Gastroesophageal sphincter (tissue), 4 donors: ENCODE results near the gene BCR. TPM values are rescaled to one million over a fixed set of nuclear protein-coding genes. Genes with fewer than 3 reads are reported as not detected.

Experiments
- ATAC-seq: fragments of 150-250 bp; one replicate; pipeline ENCODE4 v1.9.1; 2016; ENCODE audit warnings: mild to moderate bottlenecking, moderate library complexity
- H3K27ac ChIP-seq, 4 donors: fragments of 200-600 bp; sonication (generic) in 3 of 4; 1 replicate in 3 of 4; 2 replicates in 1 of 4; pipeline ENCODE4 v1.5.1; 2016 to 2019
- H3K27me3 ChIP-seq: fragments of 200-600 bp; sonication (generic); one replicate; pipeline ENCODE4 v1.5.1; 2019
- H3K36me3 ChIP-seq, 2 donors: fragments of 200-600 bp; sonication (generic); one replicate each; pipeline ENCODE4 v1.5.1; 2019; ENCODE audit warnings: control low read depth in 1 of 2
- H3K4me1 ChIP-seq, 3 donors: fragments of 200-600 bp; sonication (generic); 1 replicate in 2 of 3; 2 replicates in 1 of 3; pipeline ENCODE4 v1.5.1; 2016 to 2019; ENCODE audit warnings: control low read depth in 2 of 3
- H3K4me3 ChIP-seq, 2 donors: fragments of 200-600 bp; sonication (generic); one replicate each; pipeline ENCODE4 v1.5.1; 2019; ENCODE audit warnings: mild to moderate bottlenecking in 1 of 2, moderate library complexity in 1 of 2
- H3K9me3 ChIP-seq, 3 donors: fragments of 200-600 bp; sonication (generic); one replicate each; pipeline ENCODE4 v1.5.1; 2017 to 2019; ENCODE audit warnings: control low read depth in 2 of 3
- EP300 ChIP-seq: sonication (generic); formaldehyde crosslinking; IDR thresholded peaks from one replicate; pipeline ENCODE4 v1.6.1; 2017; ENCODE audit warnings: antibody characterized with exemption, mild to moderate bottlenecking
- POLR2A ChIP-seq, 2 donors: fragments of 450-650 bp; IDR thresholded peaks; one replicate each; pipeline ENCODE4 v1.6.1; 2017; ENCODE audit warnings: antibody characterized with exemption in 2 of 2, mild to moderate bottlenecking in 2 of 2, moderate library complexity in 1 of 2
- POLR2AphosphoS5 ChIP-seq: sonication (generic); formaldehyde crosslinking; IDR thresholded peaks from one replicate; pipeline ENCODE4 v1.6.1; 2017; ENCODE audit warnings: antibody characterized with exemption
- WGBS, 2 donors: methylation state at CpG; one replicate each; pipeline ENCODE4 v1.1.5; 2018; ENCODE audit warnings: low coverage in 1 of 2; 5-methylcytosine and 5-hydroxymethylcytosine counted together
- total RNA-seq, 4 donors: library from RNA; depleted of rRNA; stranded (reverse); fragments of >200 nt; gene quantifications; one replicate each; pipeline ENCODE4 v1.1.0, GENCODE V29; 2016
- TF ChIP-seq, protein P1 (sequence below), 4 experiments: fragments of 200-600 bp in 2 of 4; fragments of 450-650 bp in 2 of 4; sonication (generic) in 1 of 4; IDR thresholded peaks; one replicate each; pipeline ENCODE4 v1.5.1; 2017 to 2019; ENCODE audit warnings: antibody characterized with exemption in 4 of 4, mild to moderate bottlenecking in 2 of 4, moderate library complexity in 2 of 4

BCR gene
- total RNA-seq, 4 donors from 2014 or later, result 39.2 to 81.1 (median 46.2) TPM

DNA sequence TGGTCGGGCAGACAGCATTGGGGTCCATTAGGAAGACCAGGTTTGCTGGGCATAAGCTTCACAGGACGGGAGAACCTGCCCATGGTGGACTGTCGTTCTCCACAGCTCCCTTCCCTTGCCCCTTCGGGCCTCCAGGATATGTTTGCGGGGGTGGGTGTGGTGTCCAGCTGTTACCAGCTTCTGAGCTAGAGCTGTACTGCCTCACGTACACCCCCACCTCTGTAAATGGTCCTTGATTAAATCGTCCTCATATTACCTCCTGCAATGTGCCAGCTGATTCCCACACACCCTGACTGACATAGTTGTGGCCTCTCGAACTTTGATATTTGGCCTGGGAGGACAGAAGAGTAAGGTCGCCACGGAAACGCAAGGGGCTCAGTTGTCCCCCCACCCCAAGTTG, 16.2 kb upstream of the BCR start:
- 57 to 77% methylated on average over 5 of the region's 11 CpGs for WGBS, 2 donors
- no peak overlapping the region for H3K4me3 ChIP-seq
- peaks cover 0 to 8% (median 0%) of the 10 kb centered on the region in 3 donors for H3K4me1 ChIP-seq
- H3K36me3 ChIP-seq, result peaks cover 0 to 33% of the 10 kb centered on the region in 2 donors
- peak overlapping the region in 1 of 4 donors; percentile 16 for H3K27ac ChIP-seq
- no peaks in the 10 kb centered on the region for H3K27me3 ChIP-seq
- no peak for ATAC-seq
- peaks cover 0 to 5% (median 0%) of the 10 kb centered on the region in 3 donors for H3K9me3 ChIP-seq
- TF ChIP-seq POLR2A (IDR thresholded peaks at IDR 0.05), result no peak
- TF ChIP-seq EP300, result no peak
- TF ChIP-seq POLR2AphosphoS5, result no peak
- TF ChIP-seq, protein P1, sequence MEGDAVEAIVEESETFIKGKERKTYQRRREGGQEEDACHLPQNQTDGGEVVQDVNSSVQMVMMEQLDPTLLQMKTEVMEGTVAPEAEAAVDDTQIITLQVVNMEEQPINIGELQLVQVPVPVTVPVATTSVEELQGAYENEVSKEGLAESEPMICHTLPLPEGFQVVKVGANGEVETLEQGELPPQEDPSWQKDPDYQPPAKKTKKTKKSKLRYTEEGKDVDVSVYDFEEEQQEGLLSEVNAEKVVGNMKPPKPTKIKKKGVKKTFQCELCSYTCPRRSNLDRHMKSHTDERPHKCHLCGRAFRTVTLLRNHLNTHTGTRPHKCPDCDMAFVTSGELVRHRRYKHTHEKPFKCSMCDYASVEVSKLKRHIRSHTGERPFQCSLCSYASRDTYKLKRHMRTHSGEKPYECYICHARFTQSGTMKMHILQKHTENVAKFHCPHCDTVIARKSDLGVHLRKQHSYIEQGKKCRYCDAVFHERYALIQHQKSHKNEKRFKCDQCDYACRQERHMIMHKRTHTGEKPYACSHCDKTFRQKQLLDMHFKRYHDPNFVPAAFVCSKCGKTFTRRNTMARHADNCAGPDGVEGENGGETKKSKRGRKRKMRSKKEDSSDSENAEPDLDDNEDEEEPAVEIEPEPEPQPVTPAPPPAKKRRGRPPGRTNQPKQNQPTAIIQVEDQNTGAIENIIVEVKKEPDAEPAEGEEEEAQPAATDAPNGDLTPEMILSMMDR (IDR thresholded peaks at IDR 0.05), result no peak

DNA sequence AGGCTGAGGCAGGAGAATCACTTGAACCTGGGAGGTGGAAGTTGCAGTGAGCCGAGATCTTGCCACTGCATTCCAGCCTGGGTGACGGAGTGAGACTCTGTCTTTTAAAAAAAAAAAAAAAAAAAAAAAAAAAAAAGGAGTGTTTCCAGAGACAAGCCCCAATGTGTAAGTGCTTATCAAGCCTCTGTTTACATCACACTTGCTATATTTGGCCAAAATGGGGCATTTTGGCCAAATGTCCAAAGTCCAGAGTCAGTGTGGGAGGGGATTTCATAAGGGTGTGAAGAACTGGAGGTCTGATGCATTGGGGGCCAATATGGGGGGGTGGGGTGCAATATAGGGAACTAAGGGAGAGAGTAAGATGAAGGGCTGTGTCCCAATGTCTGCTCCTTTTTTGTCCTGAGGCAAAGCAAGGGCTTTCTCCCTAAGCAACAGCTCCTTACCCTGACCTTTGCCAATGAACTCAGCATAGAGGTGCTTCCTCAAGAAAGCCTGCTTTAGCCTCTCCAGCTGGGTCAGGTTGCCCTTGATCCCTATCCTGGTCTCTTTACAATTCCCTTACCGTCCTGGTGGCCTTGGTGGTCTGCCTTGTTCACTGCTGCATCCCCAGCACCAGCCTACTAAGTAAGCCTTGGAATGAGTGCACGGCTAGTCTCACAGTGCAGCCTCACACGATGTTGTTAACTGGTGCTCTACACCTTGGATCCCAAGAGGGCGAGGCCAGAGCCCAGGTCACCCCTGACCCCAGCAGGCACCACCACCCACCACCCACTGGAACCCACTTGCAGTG, 14.1 kb upstream of the BCR start:
- Histone ChIP-seq H3K36me3 (peaks cover 0 to 12% of the 10 kb centered on the region in 2 donors), H3K9me3 (peaks cover 0 to 5% (median 0%) of the 10 kb centered on the region in 3 donors), H3K4me1 (peaks cover 0 to 8% (median 0%) of the 10 kb centered on the region in 3 donors), H3K27ac (no peak overlapping the region), H3K4me3 (no peak overlapping the region), H3K27me3 (no peaks in the 10 kb centered on the region)
- 88% methylated on average over 1 of the region's 6 CpGs; no CpG with 5 or more reads in 1 of the 2 donors for WGBS, 2 donors
- no peak for ATAC-seq
- TF ChIP-seq, protein P1 (IDR thresholded peaks at IDR 0.05), result no peak
- TF ChIP-seq EP300, result no peak
- TF ChIP-seq POLR2AphosphoS5, result no peak
- TF ChIP-seq POLR2A (IDR thresholded peaks at IDR 0.05), result no peak

DNA sequence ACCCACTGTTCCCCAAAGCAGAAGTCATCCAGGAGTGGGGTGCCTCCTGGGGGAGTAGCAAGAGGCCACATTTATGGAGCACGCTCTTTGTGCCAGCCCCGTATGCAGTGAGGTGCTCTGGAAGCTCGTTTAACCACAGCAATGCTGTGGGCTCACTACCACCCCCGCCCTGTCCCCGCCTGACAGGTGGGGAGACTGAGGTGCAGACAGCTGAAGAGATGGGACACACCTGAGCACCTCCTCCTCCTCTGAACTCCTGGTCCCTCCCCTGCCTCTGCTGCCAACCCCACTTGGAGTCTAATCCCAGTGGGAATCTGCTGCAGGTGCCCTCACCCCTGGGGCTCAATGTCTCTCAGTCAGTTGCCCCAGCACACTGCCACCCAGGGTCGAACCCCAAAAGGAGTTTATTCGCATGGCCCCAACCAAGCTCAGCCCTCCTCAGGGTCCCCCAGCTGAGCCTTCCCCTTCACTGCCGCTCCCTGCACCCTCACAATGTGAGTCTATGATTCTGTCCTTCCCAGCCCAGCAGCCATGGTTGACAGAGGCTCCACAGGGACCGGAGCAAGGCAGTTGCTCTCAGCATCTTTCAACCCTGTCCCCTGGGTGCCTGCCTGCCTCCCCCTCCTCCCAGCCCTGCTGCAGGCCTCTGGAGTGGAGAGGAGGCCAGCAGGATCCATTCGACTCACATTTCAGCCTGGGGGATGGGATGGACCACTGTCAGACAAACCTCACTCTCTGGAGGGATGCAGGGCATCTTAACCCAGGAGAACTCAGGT, 13.3 kb upstream of the BCR start:
- Histone ChIP-seq H3K27ac (no peak overlapping the region), H3K36me3 (peaks cover 0 to 4% of the 10 kb centered on the region in 2 donors), H3K9me3 (peaks cover 0 to 5% (median 0%) of the 10 kb centered on the region in 3 donors), H3K27me3 (no peaks in the 10 kb centered on the region), H3K4me3 (no peak overlapping the region), H3K4me1 (peaks cover 0 to 8% (median 0%) of the 10 kb centered on the region in 3 donors)
- TF ChIP-seq, protein P1 (IDR thresholded peaks at IDR 0.05), result no peak
- TF ChIP-seq POLR2A (IDR thresholded peaks at IDR 0.05) (no peak), EP300 (no peak), POLR2AphosphoS5 (no peak)
- 62% methylated on average over 3 of the region's 10 CpGs; no CpG with 5 or more reads in 1 of the 2 donors for WGBS, 2 donors
- no peak for ATAC-seq

DNA sequence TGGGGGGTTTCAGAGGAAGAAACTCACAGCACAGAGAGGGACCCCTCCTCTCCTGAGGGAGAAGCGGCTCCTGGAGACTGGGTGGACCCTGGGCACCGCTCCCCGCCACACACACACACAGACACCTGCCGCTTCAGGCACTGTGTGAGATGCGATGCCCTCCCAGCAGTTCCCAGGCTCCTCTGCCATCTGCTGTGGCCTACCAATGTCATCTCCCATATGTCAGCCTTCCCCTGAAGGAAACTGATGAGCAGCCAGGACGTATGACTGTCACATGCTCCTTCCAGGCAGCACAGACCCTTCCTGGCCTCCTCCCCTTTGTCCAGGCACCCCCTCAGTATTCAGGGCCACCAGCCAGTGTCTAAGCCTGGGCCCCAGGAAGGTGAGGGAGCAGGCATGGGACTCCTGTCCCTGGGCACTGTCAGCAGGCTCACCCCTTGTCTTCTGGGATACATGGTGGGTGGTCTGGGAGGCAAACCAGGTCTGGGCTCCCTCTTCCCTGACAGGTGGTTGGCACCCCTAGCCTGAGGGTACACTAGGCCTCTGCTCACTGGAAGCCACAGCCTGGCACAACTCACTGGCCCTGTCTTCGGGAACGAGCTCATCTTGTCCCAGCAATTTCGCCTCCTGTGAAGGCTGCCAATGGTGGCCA, 11.8 kb upstream of the BCR start:
- Histone ChIP-seq H3K9me3 (peaks cover 0 to 5% (median 0%) of the 10 kb centered on the region in 3 donors), H3K4me1 (peaks cover 0 to 7% (median 0%) of the 10 kb centered on the region in 3 donors), H3K27ac (no peak overlapping the region), H3K4me3 (no peak overlapping the region), H3K27me3 (no peaks in the 10 kb centered on the region), H3K36me3 (no peaks in the 10 kb centered on the region)
- no peak for ATAC-seq
- WGBS, 2 donors, result 92 to 100% methylated on average over 1 to 5 of the region's 9 CpGs
- TF ChIP-seq POLR2AphosphoS5 (no peak), POLR2A (IDR thresholded peaks at IDR 0.05) (no peak), EP300 (no peak)
- TF ChIP-seq, protein P1 (IDR thresholded peaks at IDR 0.05), result no peak
